K562 (cell line): Measurements from ENCODE around the gene PLXNA2. TPM values are rescaled to one million over a fixed set of nuclear protein-coding genes. Genes with fewer than 3 reads are reported as not detected.

Experiments
- BCL6 ChIP-seq: fragments of 250-450 bp; sonication (Bioruptor Pico); IDR thresholded peaks from 2 replicates; pipeline ENCODE4 v1.4.0; 2020
- CCNT2 ChIP-seq: IDR thresholded peaks from 2 replicates; pipeline ENCODE4 v1.6.1; 2011; ENCODE audit warnings: borderline replicate concordance, low read depth, mild to moderate bottlenecking, moderate library complexity, mixed read lengths, low read length; ENCODE audit not compliant: insufficient read length; ENCODE audit errors: extremely low read depth
- EWSR1 ChIP-seq: fragments of 450-650 bp; IDR thresholded peaks from 2 replicates; pipeline ENCODE4 v1.6.1; 2018; ENCODE audit warnings: borderline replicate concordance, mild to moderate bottlenecking, low read depth, moderate library complexity; ENCODE audit not compliant: partially characterized antibody
- KDM4B ChIP-seq, 2 experiments: fragments of 450-650 bp in 1 of 2; sonication (generic) in 1 of 2; IDR thresholded peaks; 2 replicates each; pipeline ENCODE4 v1.6.1; 2016 to 2017; ENCODE audit warnings: borderline replicate concordance in 2 of 2, antibody characterized with exemption in 1 of 2, low read depth in 1 of 2, mild to moderate bottlenecking in 1 of 2
- KDM5B ChIP-seq: fragments of 200-600 bp; sonication (generic); IDR thresholded peaks from 2 replicates; pipeline ENCODE4 v1.6.1; 2012; ENCODE audit warnings: low read depth, mild to moderate bottlenecking, moderate library complexity, low read length, control low read depth, inconsistent platforms; ENCODE audit not compliant: insufficient replicate concordance
- KLF16 ChIP-seq: IDR thresholded peaks from 2 replicates; pipeline ENCODE4 v1.6.1; 2016; ENCODE audit warnings: antibody characterized with exemption
- NFIC ChIP-seq: fragments of 450-650 bp; IDR thresholded peaks from 2 replicates; pipeline ENCODE4 v1.6.1; 2017; ENCODE audit warnings: mild to moderate bottlenecking, inconsistent platforms
- PATZ1 ChIP-seq: fragments of 250-450 bp; sonication (Bioruptor Pico); IDR thresholded peaks from 2 replicates; pipeline ENCODE4 v1.5.0; 2020; ENCODE audit warnings: mild to moderate bottlenecking, borderline replicate concordance
- PREB ChIP-seq: sonication (generic); formaldehyde crosslinking; IDR thresholded peaks from 2 replicates; pipeline ENCODE4 v1.8.1; 2023; ENCODE audit warnings: mild to moderate bottlenecking, missing genetic modification reagents
- SP2 ChIP-seq: IDR thresholded peaks from 2 replicates; pipeline ENCODE4 v1.6.1; 2011; ENCODE audit warnings: mild to moderate bottlenecking, low read depth, low read length, moderate library complexity; ENCODE audit not compliant: poor library complexity, severe bottlenecking; ENCODE audit errors: extremely low read depth
- ZBTB9 ChIP-seq: fragments of 450-650 bp; formaldehyde crosslinking; IDR thresholded peaks from 2 replicates; pipeline ENCODE4 v1.4.0; 2020; ENCODE audit warnings: mild to moderate bottlenecking, moderate library complexity
- ZNF551 ChIP-seq: fragments of 250-450 bp; sonication (Bioruptor Pico); IDR thresholded peaks from 2 replicates; pipeline ENCODE4 v1.5.0; 2021; ENCODE audit warnings: mild to moderate bottlenecking, moderate library complexity
- ZNF584 ChIP-seq: fragments of 200-800 bp; sonication (Bioruptor generic); IDR thresholded peaks from 2 replicates; pipeline ENCODE4 v1.6.1; 2016; ENCODE audit warnings: low read depth, mild to moderate bottlenecking, missing genetic modification characterization, missing compliant biosample characterization
- ZNF699 ChIP-seq: fragments of 250-450 bp; sonication (Bioruptor Pico); IDR thresholded peaks from 2 replicates; pipeline ENCODE4 v1.8.0; 2021; ENCODE audit warnings: mild to moderate bottlenecking, moderate library complexity; ENCODE audit not compliant: insufficient replicate concordance
- polyA plus RNA-seq, 8 experiments: library from polyadenylated mRNA; depleted of rRNA in 4 of 8; stranded (reverse) in 5 of 8; unstranded in 3 of 8; fragments of >200 nt; fragmentation: Nextera tagmentation in 2 of 8; fragmentation: Illumina TruSeq in 1 of 8; extraction: Ambion mirVana in 2 of 8; extraction: Trizol in 1 of 8; gene quantifications; 2 replicates each; pipeline versions ENCODE4 v1.2.1 to v1.2.3, GENCODE V29; 2011 to 2014; ENCODE audit warnings: inconsistent platforms in 1 of 8, missing spikeins in 1 of 8
- total RNA-seq, 7 experiments: library from RNA; depleted of rRNA in 6 of 7; stranded (reverse); fragments of >200 nt in 6 of 7; fragmentation: Illumina TruSeq in 2 of 7; extraction: Trizol in 2 of 7; gene quantifications; 2 replicates each; pipeline versions ENCODE4 v1.2.1 to v1.2.3, GENCODE V29; 2011 to 2021; ENCODE audit warnings: low replicate concordance in 1 of 7
- TF ChIP-seq, protein P1 (sequence below): fragments of 450-650 bp; formaldehyde crosslinking; IDR thresholded peaks from 2 replicates; pipeline ENCODE4 v1.4.0; 2022; ENCODE audit warnings: missing genetic modification characterization
- TF ChIP-seq, protein P2 (sequence below): fragments of 250-450 bp; sonication (Bioruptor Pico); IDR thresholded peaks from 2 replicates; pipeline ENCODE4 v1.8.0; 2021; ENCODE audit warnings: moderate library complexity, mild to moderate bottlenecking, inconsistent platforms
- TF ChIP-seq, protein P3 (sequence below): sonication (generic); formaldehyde crosslinking; IDR thresholded peaks from 2 replicates; pipeline ENCODE4 v1.8.0; 2022; ENCODE audit warnings: mild to moderate bottlenecking, missing genetic modification reagents, borderline replicate concordance

Gene PLXNA2
- total and polyA plus RNA-seq, 9 of the 15 experiments (the other 6 are each of a cell fraction or from before 2014, with no cell fraction given): 0.01 to 1.3 (median 0.32) TPM

- TF ChIP-seq PATZ1 (CRISPR knock-in tag) (no peak), KLF16 (peak; percentile 46; the same call in 1 of the 2 replicates), NFIC (no peak), BCL6 (CRISPR knock-in tag) (no peak), ZNF551 (no peak), ZBTB9 (CRISPR knock-in tag) (no peak), ZNF584 (CRISPR knock-in tag) (peak; percentile 23; the same call in 1 of the 2 replicates), ZNF699 (CRISPR knock-in tag) (no peak), EWSR1 (no peak), PREB (CRISPR knock-in tag) (no peak), CCNT2 (no peak), SP2 (no peak), KDM4B (IDR thresholded peaks at IDR 0.05; ENCODE audit: borderline replicate concordance in 2 of 2, low read depth in 1 of 2) (no peak), KDM5B (no peak)
- TF ChIP-seq, protein P1, sequence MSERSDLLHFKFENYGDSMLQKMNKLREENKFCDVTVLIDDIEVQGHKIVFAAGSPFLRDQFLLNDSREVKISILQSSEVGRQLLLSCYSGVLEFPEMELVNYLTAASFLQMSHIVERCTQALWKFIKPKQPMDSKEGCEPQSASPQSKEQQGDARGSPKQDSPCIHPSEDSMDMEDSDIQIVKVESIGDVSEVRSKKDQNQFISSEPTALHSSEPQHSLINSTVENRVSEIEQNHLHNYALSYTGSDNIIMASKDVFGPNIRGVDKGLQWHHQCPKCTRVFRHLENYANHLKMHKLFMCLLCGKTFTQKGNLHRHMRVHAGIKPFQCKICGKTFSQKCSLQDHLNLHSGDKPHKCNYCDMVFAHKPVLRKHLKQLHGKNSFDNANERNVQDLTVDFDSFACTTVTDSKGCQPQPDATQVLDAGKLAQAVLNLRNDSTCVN (CRISPR knock-in tag): no peak
- TF ChIP-seq, protein P2, sequence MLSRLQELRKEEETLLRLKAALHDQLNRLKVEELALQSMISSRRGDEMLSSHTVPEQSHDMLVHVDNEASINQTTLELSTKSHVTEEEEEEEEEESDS (CRISPR knock-in tag): no peak
- TF ChIP-seq, protein P3, sequence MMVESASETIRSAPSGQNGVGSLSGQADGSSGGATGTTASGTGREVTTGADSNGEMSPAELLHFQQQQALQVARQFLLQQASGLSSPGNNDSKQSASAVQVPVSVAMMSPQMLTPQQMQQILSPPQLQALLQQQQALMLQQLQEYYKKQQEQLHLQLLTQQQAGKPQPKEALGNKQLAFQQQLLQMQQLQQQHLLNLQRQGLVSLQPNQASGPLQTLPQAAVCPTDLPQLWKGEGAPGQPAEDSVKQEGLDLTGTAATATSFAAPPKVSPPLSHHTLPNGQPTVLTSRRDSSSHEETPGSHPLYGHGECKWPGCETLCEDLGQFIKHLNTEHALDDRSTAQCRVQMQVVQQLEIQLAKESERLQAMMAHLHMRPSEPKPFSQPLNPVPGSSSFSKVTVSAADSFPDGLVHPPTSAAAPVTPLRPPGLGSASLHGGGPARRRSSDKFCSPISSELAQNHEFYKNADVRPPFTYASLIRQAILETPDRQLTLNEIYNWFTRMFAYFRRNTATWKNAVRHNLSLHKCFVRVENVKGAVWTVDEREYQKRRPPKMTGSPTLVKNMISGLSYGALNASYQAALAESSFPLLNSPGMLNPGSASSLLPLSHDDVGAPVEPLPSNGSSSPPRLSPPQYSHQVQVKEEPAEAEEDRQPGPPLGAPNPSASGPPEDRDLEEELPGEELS (CRISPR knock-in tag): no peak
Observed at GRCh38 chr1:208183977-208184911, 59.9 kb downstream of the PLXNA2 start (continued).
